Endodermal cell (in vitro differentiated cells): ENCODE results near the gene DPP3. TPM values are rescaled to one million over a fixed set of nuclear protein-coding genes. Genes with fewer than 3 reads are reported as not detected.

Experiments used
- DNase-seq: peaks from one replicate; pipeline ENCODE4 v3.0.0-alpha.2; 2017
- H3K27ac ChIP-seq: 2 replicates; pipeline ENCODE4 v1.5.1; 2013; ENCODE audit warnings: mild to moderate bottlenecking, low read depth, low read length, moderate library complexity
- H3K27me3 ChIP-seq: 2 replicates; pipeline ENCODE4 v1.6.1; 2013; ENCODE audit warnings: mild to moderate bottlenecking, low read length, moderate library complexity; ENCODE audit not compliant: insufficient read depth, control insufficient read depth, poor library complexity, severe bottlenecking
- H3K36me3 ChIP-seq: 2 replicates; pipeline ENCODE4 v1.7.0; 2013; ENCODE audit warnings: mild to moderate bottlenecking, low read length, moderate library complexity; ENCODE audit not compliant: control insufficient read depth, insufficient read depth
- H3K4me1 ChIP-seq: one replicate; pipeline ENCODE4 v1.7.0; 2013; ENCODE audit warnings: low read length; ENCODE audit not compliant: control insufficient read depth, insufficient read depth
- H3K4me3 ChIP-seq: 2 replicates; pipeline ENCODE4 v1.5.1; 2013; ENCODE audit warnings: mild to moderate bottlenecking, low read length, moderate library complexity
- H3K9ac ChIP-seq: 2 replicates; pipeline ENCODE4 v1.6.1; 2013; ENCODE audit warnings: mild to moderate bottlenecking, low read length, moderate library complexity; ENCODE audit not compliant: poor library complexity, severe bottlenecking; ENCODE audit errors: extremely low read depth
- H3K9me3 ChIP-seq: 2 replicates; pipeline ENCODE4 v1.6.1; 2013; ENCODE audit warnings: mild to moderate bottlenecking, low read length, moderate library complexity; ENCODE audit not compliant: control insufficient read depth
- H3K27ac Mint-ChIP-seq: 2 replicates; pipeline ENCODE4 v1.8.0; 2020; ENCODE audit warnings: mixed read lengths
- H3K27me3 Mint-ChIP-seq: 2 replicates; pipeline ENCODE4 v1.8.0; 2021; ENCODE audit warnings: mild to moderate bottlenecking, mixed read lengths; ENCODE audit not compliant: insufficient read depth
- H3K36me3 Mint-ChIP-seq: 2 replicates; pipeline ENCODE4 v1.8.0; 2020; ENCODE audit warnings: low read depth, mixed read lengths
- H3K4me1 Mint-ChIP-seq: 2 replicates; pipeline ENCODE4 v1.8.0; 2020; ENCODE audit warnings: mixed read lengths
- H3K4me3 Mint-ChIP-seq: 2 replicates; pipeline ENCODE4 v1.8.0; 2020; ENCODE audit warnings: mild to moderate bottlenecking, moderate library complexity, mixed read lengths
- H3K9me3 Mint-ChIP-seq: 2 replicates; pipeline ENCODE4 v1.8.0; 2020; ENCODE audit warnings: mild to moderate bottlenecking, mixed read lengths
- CTCF ChIP-seq: fragments of 200-600 bp; sonication (generic); conservative IDR thresholded peaks from 2 replicates; pipeline ENCODE4 v1.5.0; 2021; ENCODE audit warnings: antibody characterized with exemption, mild to moderate bottlenecking
- WGBS, 2 experiments: methylation state at CpG; one replicate each; pipeline versions ENCODE4 v1.1.5 to v1.1.7; 2013; ENCODE audit warnings: missing lambda C conversion rate in 2 of 2, mixed read lengths in 1 of 2; ENCODE audit not compliant: insufficient coverage in 1 of 2, insufficient read length in 1 of 2; 5-methylcytosine and 5-hydroxymethylcytosine counted together
- total RNA-seq, 2 donors: library from RNA; stranded (reverse); fragmentation: NEBNext Ultra II Directional in 1 of 2; extraction: Animal tissue kit (Norgen Biotek cat#: 25700) in 1 of 2; gene quantifications; 2 replicates in 1 of 2; 3 replicates in 1 of 2; pipeline ENCODE4 v1.2.1, GENCODE V29; 2021

The DPP3 gene
- total RNA-seq, 2 donors from 2014 or later = 84.8 to 86.3 TPM

- Histone ChIP-seq H3K27me3 (no peaks in the 10 kb centered on the region), H3K36me3 (no peaks in the 10 kb centered on the region), H3K4me1 (no peaks in the 10 kb centered on the region), H3K9me3 (no peaks in the 10 kb centered on the region), H3K9ac (no peak overlapping the region), H3K27ac (no peak overlapping the region), H3K4me3 (no peak overlapping the region)
- Mint-ChIP-seq H3K9me3 (no peaks in the 10 kb centered on the region), H3K36me3 (no peaks in the 10 kb centered on the region), H3K27me3 (peaks cover 13% of the 10 kb centered on the region), H3K27ac (no peak overlapping the region), H3K4me1 (no peaks in the 10 kb centered on the region), H3K4me3 (no peak overlapping the region)
- DNase-seq = no peak
- WGBS, 2 experiments = 72 to 82% methylated on average over 3 of the region's 3 CpGs
- TF ChIP-seq CTCF = no peak
These were observed 75.2 kb downstream of the DPP3 start for GRCh38 chr11:66555416-66555815.

- Mint-ChIP-seq H3K27ac (no peak overlapping the region), H3K4me3 (no peak overlapping the region), H3K9me3 (no peaks in the 10 kb centered on the region), H3K36me3 (no peaks in the 10 kb centered on the region), H3K4me1 (no peaks in the 10 kb centered on the region), H3K27me3 (peaks cover 13% of the 10 kb centered on the region)
- Histone ChIP-seq H3K36me3 (no peaks in the 10 kb centered on the region), H3K27me3 (no peaks in the 10 kb centered on the region), H3K27ac (no peak overlapping the region), H3K4me3 (no peak overlapping the region), H3K9ac (no peak overlapping the region), H3K9me3 (no peaks in the 10 kb centered on the region), H3K4me1 (no peaks in the 10 kb centered on the region)
- no peak for TF ChIP-seq CTCF
- WGBS, 2 experiments = 90 to 98% methylated on average over 6 to 7 of the region's 7 CpGs
- DNase-seq = no peak
These were observed 75.9 kb downstream of the DPP3 start for GRCh38 chr11:66556086-66556485.

GRCh38 chr11:66557733-66558326 is 77.6 kb downstream of the DPP3 start:
- no peak overlapping the region for H3K4me3 ChIP-seq
- no peak overlapping the region for H3K4me3 Mint-ChIP-seq
- H3K27ac Mint-ChIP-seq = no peak overlapping the region
- 94 to 95% methylated on average over 13 to 24 of the region's 24 CpGs for WGBS, 2 experiments
- no peaks in the 10 kb centered on the region for H3K9me3 Mint-ChIP-seq
- no peak overlapping the region for H3K27ac ChIP-seq
- no peak overlapping the region for H3K9ac ChIP-seq
- no peaks in the 10 kb centered on the region for H3K9me3 ChIP-seq
- no peaks in the 10 kb centered on the region for H3K36me3 Mint-ChIP-seq
- H3K4me1 ChIP-seq = no peaks in the 10 kb centered on the region
- H3K27me3 Mint-ChIP-seq = peaks cover 13% of the 10 kb centered on the region
- DNase-seq = no peak
- no peaks in the 10 kb centered on the region for H3K4me1 Mint-ChIP-seq
- H3K27me3 ChIP-seq = no peaks in the 10 kb centered on the region
- H3K36me3 ChIP-seq = no peaks in the 10 kb centered on the region
- TF ChIP-seq CTCF = no peak

Other genes starting within 250 kb of the DPP3 start
- gene KLC2, start 222.7 kb upstream of the DPP3 start, total RNA-seq = 10 to 100 TPM; 52.0 to 69.2 TPM
- 100 to 1,000 TPM; 122 to 126 TPM for gene RAB1B, start 211.8 kb upstream of the DPP3 start, total RNA-seq
- 1 to 10 TPM; 3.5 to 3.8 TPM for gene CNIH2, start 202.3 kb upstream of the DPP3 start, total RNA-seq
- gene YIF1A, start 191.3 kb upstream of the DPP3 start, total RNA-seq = 10 to 100 TPM; 70.6 to 80.1 TPM
- under 1 TPM in 1 of 2 donors, not detected in 1; 0.20 TPM for gene TMEM151A, start 188.5 kb upstream of the DPP3 start, total RNA-seq
- under 1 TPM; 0.33 to 0.40 TPM for gene CD248, start 163.4 kb upstream of the DPP3 start, total RNA-seq
- 1 to 10 TPM; 2.2 to 2.6 TPM for gene RIN1, start 144.0 kb upstream of the DPP3 start, total RNA-seq
- gene BRMS1, start 135.3 kb upstream of the DPP3 start, total RNA-seq = 10 to 100 TPM; 38.7 to 40.3 TPM
- 10 to 100 TPM; 29.4 to 45.7 TPM for gene B4GAT1, start 132.8 kb upstream of the DPP3 start, total RNA-seq
- 10 to 100 TPM; 30.8 to 32.4 TPM for gene SLC29A2, start 108.7 kb upstream of the DPP3 start, total RNA-seq
- gene NPAS4, start 59.4 kb upstream of the DPP3 start, total RNA-seq = not detected
- 100 to 1,000 TPM in 1 of 2 donors, 10 to 100 TPM in 1; 84.5 to 111 TPM for gene MRPL11, start 41.6 kb upstream of the DPP3 start, total RNA-seq
- 10 to 100 TPM in 1 of 2 donors, 1 to 10 TPM in 1; 9.0 to 12.4 TPM for gene PELI3, start 13.5 kb upstream of the DPP3 start, total RNA-seq
- gene BBS1, start 30.2 kb downstream of the DPP3 start, total RNA-seq = 10 to 100 TPM; 52.4 to 67.3 TPM
- gene ZDHHC24, start 65.6 kb downstream of the DPP3 start, total RNA-seq = 10 to 100 TPM; 10.6 to 11.7 TPM
- gene ACTN3, start 66.5 kb downstream of the DPP3 start, total RNA-seq = 1 to 10 TPM; 1.7 to 5.3 TPM
- 10 to 100 TPM in 1 of 2 donors, 1 to 10 TPM in 1; 5.0 to 18.6 TPM for gene CTSF, start 88.2 kb downstream of the DPP3 start, total RNA-seq
- 1 to 10 TPM in 1 of 2 donors, under 1 TPM in 1; 0.84 to 1.5 TPM for gene CCDC87, start 112.6 kb downstream of the DPP3 start, total RNA-seq
- 10 to 100 TPM; 62.9 to 64.7 TPM for gene CCS, start 112.8 kb downstream of the DPP3 start, total RNA-seq
- gene RBM14, start 136.2 kb downstream of the DPP3 start, total RNA-seq = 100 to 1,000 TPM in 1 of 2 donors, 10 to 100 TPM in 1; 90.0 to 110 TPM
- 100 to 1,000 TPM; 151 to 191 TPM for gene RBM4, start 158.3 kb downstream of the DPP3 start, total RNA-seq
- gene RBM4B, start 197.5 kb downstream of the DPP3 start, total RNA-seq = 10 to 100 TPM; 23.3 to 28.5 TPM
- 10 to 100 TPM; 36.0 to 46.0 TPM for gene SPTBN2, start 248.8 kb downstream of the DPP3 start, total RNA-seq